Astrocyte (in vitro differentiated cells and primary cell): ENCODE data around the gene PPM1A.

Experiments used
- CTCF ChIP-seq: IDR thresholded peaks from 2 replicates; pipeline ENCODE4 v1.5.1; 2011; ENCODE audit warnings: low read depth, mild to moderate bottlenecking, inconsistent platforms, low read length, moderate library complexity; ENCODE audit not compliant: insufficient read depth
- EZH2 ChIP-seq: IDR thresholded peaks from 2 replicates; pipeline ENCODE4 v1.6.1; 2012; ENCODE audit warnings: mild to moderate bottlenecking, low read length, inconsistent platforms; ENCODE audit not compliant: insufficient read depth

- TF ChIP-seq CTCF = no peak
- no peak for TF ChIP-seq EZH2
These were observed 94.6 kb downstream of the PPM1A start for GRCh38 chr14:60343571-60344071.
